ENCODE results near the gene GABRR1.

DNA sequence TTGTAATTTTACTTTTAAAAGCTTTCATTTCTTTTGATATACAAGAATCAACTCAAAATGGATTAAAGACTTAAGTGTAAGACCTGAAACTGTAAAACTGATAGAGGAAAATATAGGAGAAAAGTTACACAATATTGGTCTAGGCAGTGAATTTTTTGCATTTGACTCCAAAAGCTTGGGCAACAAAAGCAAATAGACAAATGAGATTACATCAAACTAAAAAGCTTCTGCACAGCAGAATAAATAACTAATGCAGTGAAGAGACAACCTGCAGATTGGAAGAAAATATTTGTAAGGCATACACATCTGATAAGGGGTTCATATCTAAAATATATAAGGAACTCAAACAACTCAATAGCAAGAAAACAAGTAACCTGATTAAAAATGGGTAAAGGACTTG, 3.0 kb downstream of the GABRR1 start:
- TF ChIP-seq POLR2A (IDR thresholded peaks at IDR 0.05; ENCODE audit: borderline replicate concordance, extremely low read depth, insufficient read depth, insufficient read length), result no peak
- TF ChIP-seq EZH2 (IDR thresholded peaks at IDR 0.05), result no peak
- TF ChIP-seq POLR2AphosphoS5 (IDR thresholded peaks at IDR 0.05; ENCODE audit: low read depth, low read length), result no peak
- TF ChIP-seq, protein P1, sequence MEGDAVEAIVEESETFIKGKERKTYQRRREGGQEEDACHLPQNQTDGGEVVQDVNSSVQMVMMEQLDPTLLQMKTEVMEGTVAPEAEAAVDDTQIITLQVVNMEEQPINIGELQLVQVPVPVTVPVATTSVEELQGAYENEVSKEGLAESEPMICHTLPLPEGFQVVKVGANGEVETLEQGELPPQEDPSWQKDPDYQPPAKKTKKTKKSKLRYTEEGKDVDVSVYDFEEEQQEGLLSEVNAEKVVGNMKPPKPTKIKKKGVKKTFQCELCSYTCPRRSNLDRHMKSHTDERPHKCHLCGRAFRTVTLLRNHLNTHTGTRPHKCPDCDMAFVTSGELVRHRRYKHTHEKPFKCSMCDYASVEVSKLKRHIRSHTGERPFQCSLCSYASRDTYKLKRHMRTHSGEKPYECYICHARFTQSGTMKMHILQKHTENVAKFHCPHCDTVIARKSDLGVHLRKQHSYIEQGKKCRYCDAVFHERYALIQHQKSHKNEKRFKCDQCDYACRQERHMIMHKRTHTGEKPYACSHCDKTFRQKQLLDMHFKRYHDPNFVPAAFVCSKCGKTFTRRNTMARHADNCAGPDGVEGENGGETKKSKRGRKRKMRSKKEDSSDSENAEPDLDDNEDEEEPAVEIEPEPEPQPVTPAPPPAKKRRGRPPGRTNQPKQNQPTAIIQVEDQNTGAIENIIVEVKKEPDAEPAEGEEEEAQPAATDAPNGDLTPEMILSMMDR (IDR thresholded peaks at IDR 0.05 in 2 of 3, conservative IDR thresholded peaks at IDR 0.05 in 1 of 3; ENCODE audit: borderline replicate concordance in 1 of 3, insufficient read depth in 1 of 3, low read depth in 2 of 3, low read length in 2 of 3), result no peak
- TF ChIP-seq EZH2phosphoT487 (IDR thresholded peaks at IDR 0.05; ENCODE audit: borderline replicate concordance), result no peak
- TF ChIP-seq RAD21 (IDR thresholded peaks at IDR 0.05; ENCODE audit: low read depth), result no peak
- no peak for TF ChIP-seq SIN3A (IDR thresholded peaks at IDR 0.05; ENCODE audit: low read depth)
- TF ChIP-seq TCF7L2 (IDR thresholded peaks at IDR 0.05; ENCODE audit: borderline replicate concordance, extremely low read depth, insufficient read depth, insufficient read length), result no peak

Data from HCT116 (cell line).